Dermis microvascular lymphatic vessel endothelial cell (primary cell): Measurements from ENCODE around the gene CRHR1. TPM values are rescaled to one million over a fixed set of nuclear protein-coding genes. Genes with fewer than 3 reads are reported as not detected.
"Not testable (repeated sequence)": the region's sequence is repeated elsewhere in the genome, so short reads cannot be mapped to it uniquely, and the experiment has no call there.

ENCODE experiments used
- DNase-seq, 2 donors: peaks; one replicate each; pipeline versions ENCODE4 v3.0.0 to v3.0.0-alpha.2; 2010; ENCODE audit warnings: low read depth in 2 of 2
- total RNA-seq: library from RNA; depleted of rRNA; stranded (reverse); fragments of >200 nt; gene quantifications from 2 replicates; pipeline ENCODE4 v1.2.1, GENCODE V29; 2014

CRHR1 gene
- total RNA-seq, 1 donor from 2014 or later = not detected

- DNase-seq = no peak
Observed at GRCh38 chr17:45844695-45845375, 60.7 kb downstream of the CRHR1 start, which contains the start of gene SPPL2C. SPPL2C (plus strand) TSS chr17:45844881; CDS start chr17:45844907, 26 bp downstream.

- DNase-seq = no peak
Observed at GRCh38 chr17:45845376-45846185, 61.5 kb downstream of the CRHR1 start.

- no peak for DNase-seq
Observed at GRCh38 chr17:45846223-45846622, 62.1 kb downstream of the CRHR1 start.

GRCh38 chr17:45846646-45847045, 62.5 kb downstream of the CRHR1 start:
- no peak for DNase-seq

GRCh38 chr17:45847101-45847500, 63.0 kb downstream of the CRHR1 start:
- DNase-seq = no peak

- no peak for DNase-seq
Observed at GRCh38 chr17:45847747-45848146, 63.6 kb downstream of the CRHR1 start.

- no peak for DNase-seq
Observed at GRCh38 chr17:45848405-45848804, 64.3 kb downstream of the CRHR1 start.

- no peak for DNase-seq
Observed at GRCh38 chr17:45848868-45849535, 64.9 kb downstream of the CRHR1 start.

GRCh38 chr17:45849536-45849990, 65.4 kb downstream of the CRHR1 start:
- no peak for DNase-seq

GRCh38 chr17:45850011-45850410, 65.9 kb downstream of the CRHR1 start:
- DNase-seq = no peak

GRCh38 chr17:45850468-45850867, 66.3 kb downstream of the CRHR1 start:
- no peak for DNase-seq

- DNase-seq = no peak
Observed at GRCh38 chr17:45851022-45851421, 66.9 kb downstream of the CRHR1 start.

GRCh38 chr17:45851464-45851863, 67.3 kb downstream of the CRHR1 start:
- DNase-seq = no peak

GRCh38 chr17:45851873-45852272, 67.8 kb downstream of the CRHR1 start:
- DNase-seq = no peak

- peak; percentile 26 to 54 for DNase-seq
Observed at GRCh38 chr17:45852535-45853297, 68.6 kb downstream of the CRHR1 start.

GRCh38 chr17:45854209-45854608, 70.1 kb downstream of the CRHR1 start:
- no peak for DNase-seq

- DNase-seq = no peak
Observed at GRCh38 chr17:45855691-45856336, 71.7 kb downstream of the CRHR1 start.

GRCh38 chr17:45857977-45858708, 74.0 kb downstream of the CRHR1 start:
- peak in 1 of 2 donors; percentile 43 for DNase-seq

GRCh38 chr17:45861165-45861564, 77.0 kb downstream of the CRHR1 start:
- DNase-seq = no peak

- not testable (repeated sequence) for DNase-seq
Observed at GRCh38 chr17:45862127-45862526, 78.0 kb downstream of the CRHR1 start.
